ENCODE data around the gene NCOA7. TPM values are rescaled to one million over a fixed set of nuclear protein-coding genes. Genes with fewer than 3 reads are reported as not detected.

NCOA7 gene
- total and polyA plus RNA-seq, 2 of the 8 experiments (the other 6 are each of a cell fraction or from before 2014, with no cell fraction given) = 2.6 to 10.7 TPM

DNA sequence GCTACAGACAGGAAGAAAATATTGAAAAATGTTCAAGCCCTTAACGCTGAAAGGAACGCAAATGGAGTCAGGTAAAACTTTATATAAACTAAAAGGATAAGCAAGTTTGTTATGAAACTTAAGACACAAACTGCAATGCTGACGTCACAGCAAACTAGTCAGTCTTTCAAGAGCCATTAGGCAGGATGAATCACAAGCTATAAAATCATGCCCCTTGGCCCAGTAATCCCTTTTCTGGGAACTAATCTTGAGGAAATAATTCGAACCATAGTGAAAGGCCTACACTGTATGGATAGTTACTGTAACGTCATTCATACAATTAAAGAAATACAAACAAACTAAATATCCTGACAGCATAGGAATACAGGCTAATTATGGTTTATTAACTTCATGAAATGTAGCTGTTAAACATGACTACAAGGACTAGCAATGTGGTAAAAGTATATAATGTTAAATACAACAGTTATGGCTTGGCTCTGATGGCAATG, 123.1 kb downstream of the NCOA7 start:
- H3K4me3 ChIP-seq (ENCODE audit: extremely low read depth in 1 of 4, insufficient read depth in 2 of 4, low read depth in 3 of 4, low read length in 4 of 4) = no peak overlapping the region
- no peaks in the 10 kb centered on the region for H4K20me1 ChIP-seq (replicated peaks in 1 of 2; ENCODE audit: control insufficient read depth in 1 of 2, insufficient read depth in 2 of 2, low read length in 2 of 2)
- no peak overlapping the region for H3K4me2 ChIP-seq (ENCODE audit: insufficient read depth in 1 of 2, low read depth in 2 of 2, low read length in 2 of 2)
- FAIRE-seq (no peak), DNase-seq (ENCODE audit: low read depth in 1 of 2, low spot score in 2 of 2) (no peak)
- no peaks in the 10 kb centered on the region for H3K23me2 ChIP-seq (ENCODE audit: low read depth, low read length)
- no peaks in the 10 kb centered on the region for H3K9me3 ChIP-seq (ENCODE audit: insufficient read depth in 2 of 2, low read depth in 1 of 2, low read length in 1 of 2)
- ChIA-PET POLR2A (ENCODE audit: partially characterized antibody) (no interaction called here), CTCF (ENCODE audit: partially characterized antibody) (interaction anchor here (1.2 to 6.4 kb wide), 4 partner anchors 8 to 39 kb away, joined by 3 to 78 read pairs (median 17); no protein-coding TSS in a partner anchor)
- H3K9ac ChIP-seq (replicated peaks in 1 of 4; ENCODE audit: extremely low read depth in 1 of 4, low read depth in 3 of 4, low read length in 3 of 4) = no peak overlapping the region
- H3K4me1 ChIP-seq (replicated peaks in 1 of 4; ENCODE audit: control insufficient read depth in 3 of 4, insufficient read depth in 4 of 4, low read length in 3 of 4) = peaks cover 0 to 7% (median 4%) of the 10 kb centered on the region in 4 experiments; a peak in 6 of 7 replicates
- no peak overlapping the region for H2AK5ac ChIP-seq (ENCODE audit: low read depth, low read length)
- no peaks in the 10 kb centered on the region for H3K79me2 ChIP-seq (ENCODE audit: control insufficient read depth in 1 of 2, insufficient read depth in 2 of 2, low read length in 2 of 2)
- no peak overlapping the region for H4K5ac ChIP-seq (ENCODE audit: insufficient read length, low read depth, low read length)
- H3K23ac ChIP-seq (ENCODE audit: insufficient read length) = no peak overlapping the region
- H3K4ac ChIP-seq (replicated peaks; ENCODE audit: insufficient read length, low read depth, low read length) = no peak overlapping the region
- H3K27ac ChIP-seq (ENCODE audit: low read depth, low read length) = no peak overlapping the region
- no peak overlapping the region for H2BK12ac ChIP-seq (ENCODE audit: low read depth, low read length)
- no peak overlapping the region for H4K91ac ChIP-seq (replicated peaks; ENCODE audit: insufficient read length, low read length)
- H2BK15ac ChIP-seq (ENCODE audit: low read length) = no peak overlapping the region
- no peak overlapping the region for H3K14ac ChIP-seq (ENCODE audit: insufficient read length)
- H2BK5ac ChIP-seq (ENCODE audit: low read depth, low read length) = no peak overlapping the region
- H2BK20ac ChIP-seq (ENCODE audit: low read length) = no peak overlapping the region
- H3K27me3 ChIP-seq (replicated peaks in 1 of 4; ENCODE audit: control insufficient read depth in 3 of 4, extremely low read depth in 1 of 4, insufficient read depth in 3 of 4, low read length in 3 of 4) = no peaks in the 10 kb centered on the region
- no peak overlapping the region for H3K18ac ChIP-seq (ENCODE audit: extremely low read depth, low read length)
- no peak overlapping the region for H2AFZ ChIP-seq (ENCODE audit: low read length)
- H2BK120ac ChIP-seq (replicated peaks; ENCODE audit: low read depth, low read length) = no peak overlapping the region
- WGBS, 2 experiments (ENCODE audit: extremely low coverage in 1 of 2, insufficient coverage in 1 of 2, insufficient read length in 1 of 2, insufficient replicate concordance in 2 of 2, low coverage in 1 of 2, low lambda C conversion rate in 2 of 2, missing lambda C conversion rate in 1 of 2) = 76% methylated on average over 5 of the region's 5 CpGs; no CpG with 5 or more reads in 1 of the 2 experiments
- H3K36me3 ChIP-seq (ENCODE audit: control insufficient read depth in 2 of 4, insufficient read depth in 4 of 4, low read length in 3 of 4) = no peaks in the 10 kb centered on the region
- no peak overlapping the region for H3K56ac ChIP-seq (replicated peaks; ENCODE audit: insufficient read length, low read depth, low read length)
- H3K79me1 ChIP-seq (ENCODE audit: low read depth, low read length) = no peaks in the 10 kb centered on the region
- H4K8ac ChIP-seq (ENCODE audit: extremely low read depth, insufficient read depth, low read length) = no peak overlapping the region
- no peak for TF ChIP-seq POLR2AphosphoS5 (IDR thresholded peaks at IDR 0.05; ENCODE audit: low read depth, low read length)
- TF ChIP-seq GTF2F1 (IDR thresholded peaks at IDR 0.05; ENCODE audit: borderline replicate concordance, low read depth, low read length) = no peak
